Measurements from ENCODE around the gene SLIT1.
"Not testable (repeated sequence)": the region's sequence is repeated elsewhere in the genome, so short reads cannot be mapped to it uniquely, and the experiment has no call there.

The SLIT1 gene

GRCh38 chr10:97089209-97089870, 96.4 kb downstream of the SLIT1 start:
- H3K4me3 ChIP-seq (ENCODE audit: low read length), result no peak overlapping the region
- H3K9me3 ChIP-seq (ENCODE audit: insufficient read depth, low read depth, low read length), result no peaks in the 10 kb centered on the region
- no peak overlapping the region for H3K9ac ChIP-seq (ENCODE audit: low read depth, low read length)
- no peak overlapping the region for H3K27ac ChIP-seq (ENCODE audit: low read length)
- H3K27me3 ChIP-seq (ENCODE audit: insufficient read depth, low read length), result peaks cover 9% of the 10 kb centered on the region; the same call in 1 of the 2 replicates
- H3K36me3 ChIP-seq (ENCODE audit: insufficient read depth, low read depth, low read length), result no peaks in the 10 kb centered on the region
- H3K4me1 ChIP-seq (ENCODE audit: insufficient read depth, low read length), result no peaks in the 10 kb centered on the region

GRCh38 chr10:97087296-97087695, 98.5 kb downstream of the SLIT1 start:
- H3K27ac ChIP-seq (ENCODE audit: low read length), result no peak overlapping the region
- no peaks in the 10 kb centered on the region for H3K36me3 ChIP-seq (ENCODE audit: insufficient read depth, low read depth, low read length)
- H3K4me3 ChIP-seq (ENCODE audit: low read length), result no peak overlapping the region
- H3K4me1 ChIP-seq (ENCODE audit: insufficient read depth, low read length), result no peaks in the 10 kb centered on the region
- H3K9me3 ChIP-seq (ENCODE audit: insufficient read depth, low read depth, low read length), result no peaks in the 10 kb centered on the region
- H3K27me3 ChIP-seq (ENCODE audit: insufficient read depth, low read length), result peaks cover 18% of the 10 kb centered on the region; the same call in 1 of the 2 replicates
- H3K9ac ChIP-seq (ENCODE audit: low read depth, low read length), result no peak overlapping the region

GRCh38 chr10:97086530-97086929, 99.2 kb downstream of the SLIT1 start:
- no peaks in the 10 kb centered on the region for H3K36me3 ChIP-seq (ENCODE audit: insufficient read depth, low read depth, low read length)
- peaks cover 18% of the 10 kb centered on the region; the same call in 1 of the 2 replicates for H3K27me3 ChIP-seq (ENCODE audit: insufficient read depth, low read length)

GRCh38 chr10:97083228-97083829, 102.4 kb downstream of the SLIT1 start:
- H3K36me3 ChIP-seq (ENCODE audit: insufficient read depth, low read depth, low read length), result no peaks in the 10 kb centered on the region
- no peak overlapping the region for H3K4me3 ChIP-seq (ENCODE audit: low read length)
- H3K9me3 ChIP-seq (ENCODE audit: insufficient read depth, low read depth, low read length), result no peaks in the 10 kb centered on the region
- H3K27ac ChIP-seq (ENCODE audit: low read length), result no peak overlapping the region
- peaks cover 19% of the 10 kb centered on the region; the same call in 1 of the 2 replicates for H3K4me1 ChIP-seq (ENCODE audit: insufficient read depth, low read length)
- H3K9ac ChIP-seq (ENCODE audit: low read depth, low read length), result no peak overlapping the region
- H3K27me3 ChIP-seq (ENCODE audit: insufficient read depth, low read length), result peaks cover 9% of the 10 kb centered on the region; the same call in 1 of the 2 replicates

More at GRCh38 chr10:97086530-97086929, 99.2 kb downstream of the SLIT1 start:
- no peak overlapping the region for H3K4me3 ChIP-seq (ENCODE audit: low read length)
- H3K27ac ChIP-seq (ENCODE audit: low read length), result no peak overlapping the region
- H3K4me1 ChIP-seq (ENCODE audit: insufficient read depth, low read length), result no peaks in the 10 kb centered on the region
- H3K9me3 ChIP-seq (ENCODE audit: insufficient read depth, low read depth, low read length), result no peaks in the 10 kb centered on the region
- H3K9ac ChIP-seq (ENCODE audit: low read depth, low read length), result no peak overlapping the region

- H3K27me3 ChIP-seq (ENCODE audit: insufficient read depth, low read length), result peaks cover 11% of the 10 kb centered on the region; the same call in 1 of the 2 replicates
- H3K36me3 ChIP-seq (ENCODE audit: insufficient read depth, low read depth, low read length); H3K9ac ChIP-seq (ENCODE audit: low read depth, low read length); H3K9me3 ChIP-seq (ENCODE audit: insufficient read depth, low read depth, low read length); H3K4me3 ChIP-seq (ENCODE audit: low read length); H3K27ac ChIP-seq (ENCODE audit: low read length): not testable (repeated sequence)
- peaks cover 19% of the 10 kb centered on the region; the same call in 1 of the 2 replicates for H3K4me1 ChIP-seq (ENCODE audit: insufficient read depth, low read length)
Observed at GRCh38 chr10:97082575-97082974, 103.2 kb downstream of the SLIT1 start.

GRCh38 chr10:97081621-97082235, 104.0 kb downstream of the SLIT1 start:
- Histone ChIP-seq H3K9ac (ENCODE audit: low read depth, low read length) (no peak overlapping the region), H3K27me3 (ENCODE audit: insufficient read depth, low read length) (peaks cover 14% of the 10 kb centered on the region; the same call in 1 of the 2 replicates), H3K9me3 (ENCODE audit: insufficient read depth, low read depth, low read length) (no peaks in the 10 kb centered on the region), H3K4me1 (ENCODE audit: insufficient read depth, low read length) (peaks cover 19% of the 10 kb centered on the region; the same call in 1 of the 2 replicates), H3K36me3 (ENCODE audit: insufficient read depth, low read depth, low read length) (no peaks in the 10 kb centered on the region), H3K27ac (ENCODE audit: low read length) (no peak overlapping the region), H3K4me3 (ENCODE audit: low read length) (no peak overlapping the region)

- H3K27ac ChIP-seq (ENCODE audit: low read length), result no peak overlapping the region
- H3K27me3 ChIP-seq (ENCODE audit: insufficient read depth, low read length), result peaks cover 14% of the 10 kb centered on the region; the same call in 1 of the 2 replicates
- no peaks in the 10 kb centered on the region for H3K9me3 ChIP-seq (ENCODE audit: insufficient read depth, low read depth, low read length)
- peaks cover 19% of the 10 kb centered on the region; the same call in 1 of the 2 replicates for H3K4me1 ChIP-seq (ENCODE audit: insufficient read depth, low read length)
- no peaks in the 10 kb centered on the region for H3K36me3 ChIP-seq (ENCODE audit: insufficient read depth, low read depth, low read length)
- no peak overlapping the region for H3K9ac ChIP-seq (ENCODE audit: low read depth, low read length)
- H3K4me3 ChIP-seq (ENCODE audit: low read length), result no peak overlapping the region
Observed at GRCh38 chr10:97080051-97080776, 105.5 kb downstream of the SLIT1 start.

- Histone ChIP-seq H3K4me3 (ENCODE audit: low read length) (no peak overlapping the region), H3K9me3 (ENCODE audit: insufficient read depth, low read depth, low read length) (no peaks in the 10 kb centered on the region), H3K27me3 (ENCODE audit: insufficient read depth, low read length) (peaks cover 14% of the 10 kb centered on the region; the same call in 1 of the 2 replicates), H3K27ac (ENCODE audit: low read length) (no peak overlapping the region), H3K36me3 (ENCODE audit: insufficient read depth, low read depth, low read length) (no peaks in the 10 kb centered on the region), H3K9ac (ENCODE audit: low read depth, low read length) (no peak overlapping the region), H3K4me1 (ENCODE audit: insufficient read depth, low read length) (peaks cover 19% of the 10 kb centered on the region; the same call in 1 of the 2 replicates)
Observed at GRCh38 chr10:97079448-97079847, 106.3 kb downstream of the SLIT1 start.

- peaks cover 16% of the 10 kb centered on the region; the same call in 1 of the 2 replicates for H3K27me3 ChIP-seq (ENCODE audit: insufficient read depth, low read length)
Observed at GRCh38 chr10:97078938-97079445, 106.8 kb downstream of the SLIT1 start.

GRCh38 chr10:97078261-97078937, 107.4 kb downstream of the SLIT1 start:
- Histone ChIP-seq H3K27me3 (ENCODE audit: insufficient read depth, low read length) (peaks cover 16% of the 10 kb centered on the region), H3K4me1 (ENCODE audit: insufficient read depth, low read length) (peaks cover 19% of the 10 kb centered on the region), H3K9ac (ENCODE audit: low read depth, low read length) (no peak overlapping the region), H3K9me3 (ENCODE audit: insufficient read depth, low read depth, low read length) (no peaks in the 10 kb centered on the region), H3K36me3 (ENCODE audit: insufficient read depth, low read depth, low read length) (no peaks in the 10 kb centered on the region), H3K4me3 (ENCODE audit: low read length) (no peak overlapping the region), H3K27ac (ENCODE audit: low read length) (no peak overlapping the region)

More at GRCh38 chr10:97078938-97079445, 106.8 kb downstream of the SLIT1 start:
- H3K9ac ChIP-seq (ENCODE audit: low read depth, low read length), result no peak overlapping the region
- H3K27ac ChIP-seq (ENCODE audit: low read length), result no peak overlapping the region
- peaks cover 19% of the 10 kb centered on the region for H3K4me1 ChIP-seq (ENCODE audit: insufficient read depth, low read length)
- H3K36me3 ChIP-seq (ENCODE audit: insufficient read depth, low read depth, low read length), result no peaks in the 10 kb centered on the region
- H3K9me3 ChIP-seq (ENCODE audit: insufficient read depth, low read depth, low read length), result no peaks in the 10 kb centered on the region
- no peak overlapping the region for H3K4me3 ChIP-seq (ENCODE audit: low read length)

GRCh38 chr10:97076781-97077180, 109.0 kb downstream of the SLIT1 start:
- Histone ChIP-seq H3K27me3 (ENCODE audit: insufficient read depth, low read length) (peaks cover 18% of the 10 kb centered on the region), H3K4me3 (ENCODE audit: low read length) (no peak overlapping the region), H3K9ac (ENCODE audit: low read depth, low read length) (no peak overlapping the region), H3K4me1 (ENCODE audit: insufficient read depth, low read length) (peaks cover 19% of the 10 kb centered on the region), H3K27ac (ENCODE audit: low read length) (no peak overlapping the region), H3K9me3 (ENCODE audit: insufficient read depth, low read depth, low read length) (no peaks in the 10 kb centered on the region), H3K36me3 (ENCODE audit: insufficient read depth, low read depth, low read length) (no peaks in the 10 kb centered on the region)
